ENCODE results near the gene ZNF653.
"Not testable (repeated sequence)": the region's sequence is repeated elsewhere in the genome, so short reads cannot be mapped to it uniquely, and the experiment has no call there.

Gene ZNF653

DNA sequence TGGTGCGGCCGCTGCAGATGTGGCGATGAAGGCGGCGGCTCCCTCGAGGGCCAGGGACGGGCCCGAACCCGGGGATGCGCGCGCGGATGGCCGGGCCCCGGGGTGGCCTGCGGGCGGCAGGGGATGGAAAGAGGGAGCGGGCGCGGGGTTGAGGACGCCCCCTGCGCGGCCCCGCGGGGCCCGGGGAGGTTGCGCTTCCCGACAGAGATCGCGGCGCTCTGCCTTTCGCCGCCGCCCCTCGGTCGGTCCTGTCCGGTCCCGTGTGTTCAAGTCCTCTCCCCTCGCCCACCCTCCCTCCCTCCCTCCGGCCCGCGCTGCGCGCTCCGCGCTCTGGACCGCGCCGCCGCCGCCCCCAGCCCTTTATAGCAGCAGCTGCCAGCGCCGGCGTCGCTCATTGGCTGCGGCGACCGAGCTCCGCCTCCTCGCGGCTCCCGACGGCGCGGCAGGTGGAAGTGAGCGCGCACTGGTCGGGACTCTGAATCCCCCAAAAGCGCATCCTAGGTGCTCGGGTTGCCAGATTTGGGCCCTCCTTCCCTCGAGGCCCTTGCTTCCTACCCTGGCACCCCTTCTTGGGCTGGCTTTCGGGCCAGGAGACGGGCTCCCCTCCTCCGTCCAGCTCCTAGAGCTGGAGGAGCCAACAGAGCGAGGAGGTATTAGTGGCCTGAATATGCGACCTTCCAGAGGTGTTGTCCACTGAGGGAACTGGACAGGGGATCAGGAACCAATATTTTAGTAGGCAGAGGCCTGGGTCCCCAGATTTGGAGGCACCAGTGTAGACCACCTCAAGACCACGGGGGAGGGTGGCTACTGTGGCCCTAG lies 24.7 kb downstream of the ZNF653 start, which contains the start of gene ELAVL3:
TSS of gene ELAVL3 (minus strand) at position 332 of the 819 bp plus-strand sequence. CDS start 438 bp downstream, outside the sequence.
- Histone ChIP-seq H3K27ac (no peak within 1 kb of the TSS), H3K4me3 (peak within 1 kb of the TSS; percentile 52)
- TF ChIP-seq, protein P1, sequence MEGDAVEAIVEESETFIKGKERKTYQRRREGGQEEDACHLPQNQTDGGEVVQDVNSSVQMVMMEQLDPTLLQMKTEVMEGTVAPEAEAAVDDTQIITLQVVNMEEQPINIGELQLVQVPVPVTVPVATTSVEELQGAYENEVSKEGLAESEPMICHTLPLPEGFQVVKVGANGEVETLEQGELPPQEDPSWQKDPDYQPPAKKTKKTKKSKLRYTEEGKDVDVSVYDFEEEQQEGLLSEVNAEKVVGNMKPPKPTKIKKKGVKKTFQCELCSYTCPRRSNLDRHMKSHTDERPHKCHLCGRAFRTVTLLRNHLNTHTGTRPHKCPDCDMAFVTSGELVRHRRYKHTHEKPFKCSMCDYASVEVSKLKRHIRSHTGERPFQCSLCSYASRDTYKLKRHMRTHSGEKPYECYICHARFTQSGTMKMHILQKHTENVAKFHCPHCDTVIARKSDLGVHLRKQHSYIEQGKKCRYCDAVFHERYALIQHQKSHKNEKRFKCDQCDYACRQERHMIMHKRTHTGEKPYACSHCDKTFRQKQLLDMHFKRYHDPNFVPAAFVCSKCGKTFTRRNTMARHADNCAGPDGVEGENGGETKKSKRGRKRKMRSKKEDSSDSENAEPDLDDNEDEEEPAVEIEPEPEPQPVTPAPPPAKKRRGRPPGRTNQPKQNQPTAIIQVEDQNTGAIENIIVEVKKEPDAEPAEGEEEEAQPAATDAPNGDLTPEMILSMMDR (IDR thresholded peaks at IDR 0.05) = no peak
- DNase-seq (ENCODE audit: low spot score) = no peak

DNA sequence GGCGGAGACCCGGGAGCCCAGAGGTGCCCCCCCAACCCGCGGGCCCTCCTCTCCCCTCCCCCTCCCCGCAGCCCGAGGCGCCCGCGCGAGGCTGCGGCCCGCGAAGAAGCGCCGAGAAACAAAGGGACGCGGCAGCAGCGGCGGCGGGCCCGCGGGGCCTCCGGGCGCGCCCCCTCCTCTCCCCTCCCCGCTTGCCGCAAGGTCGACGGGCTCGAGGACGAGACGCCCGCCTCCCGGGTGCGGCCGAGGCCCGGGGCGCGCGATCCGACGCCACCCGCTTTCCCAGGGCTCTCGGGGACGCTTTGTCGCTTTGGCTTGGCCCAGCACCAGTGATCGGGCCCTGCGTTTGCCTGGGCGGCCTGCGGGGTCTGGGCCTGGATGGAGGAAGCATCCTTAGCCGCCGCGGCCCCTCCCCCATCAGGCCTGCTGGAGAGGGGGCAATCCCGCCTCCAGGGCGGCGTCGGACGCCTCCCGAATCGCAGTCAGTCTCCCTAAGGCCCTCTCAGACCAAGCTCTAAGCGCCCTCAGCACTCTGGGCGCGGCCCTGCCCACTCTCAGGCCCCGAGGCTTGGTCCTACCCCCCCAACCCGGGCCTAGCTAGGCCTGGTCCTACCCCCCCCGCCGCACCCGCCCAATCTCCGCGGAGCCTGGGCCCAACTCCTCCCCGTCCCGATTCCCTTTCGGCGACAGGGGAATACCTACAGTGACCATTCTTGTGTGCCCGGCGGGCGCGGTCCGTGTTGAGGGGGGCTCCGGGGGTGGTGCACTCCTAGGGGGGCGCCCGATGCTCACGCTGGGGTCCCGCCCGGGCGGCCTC lies 25.5 kb downstream of the ZNF653 start:
- H3K4me3 ChIP-seq = peak overlapping the region; percentile 52
- DNase-seq (ENCODE audit: low spot score) = no peak
- no peak overlapping the region for H3K27ac ChIP-seq
- TF ChIP-seq, protein P1 (IDR thresholded peaks at IDR 0.05) = no peak

DNA sequence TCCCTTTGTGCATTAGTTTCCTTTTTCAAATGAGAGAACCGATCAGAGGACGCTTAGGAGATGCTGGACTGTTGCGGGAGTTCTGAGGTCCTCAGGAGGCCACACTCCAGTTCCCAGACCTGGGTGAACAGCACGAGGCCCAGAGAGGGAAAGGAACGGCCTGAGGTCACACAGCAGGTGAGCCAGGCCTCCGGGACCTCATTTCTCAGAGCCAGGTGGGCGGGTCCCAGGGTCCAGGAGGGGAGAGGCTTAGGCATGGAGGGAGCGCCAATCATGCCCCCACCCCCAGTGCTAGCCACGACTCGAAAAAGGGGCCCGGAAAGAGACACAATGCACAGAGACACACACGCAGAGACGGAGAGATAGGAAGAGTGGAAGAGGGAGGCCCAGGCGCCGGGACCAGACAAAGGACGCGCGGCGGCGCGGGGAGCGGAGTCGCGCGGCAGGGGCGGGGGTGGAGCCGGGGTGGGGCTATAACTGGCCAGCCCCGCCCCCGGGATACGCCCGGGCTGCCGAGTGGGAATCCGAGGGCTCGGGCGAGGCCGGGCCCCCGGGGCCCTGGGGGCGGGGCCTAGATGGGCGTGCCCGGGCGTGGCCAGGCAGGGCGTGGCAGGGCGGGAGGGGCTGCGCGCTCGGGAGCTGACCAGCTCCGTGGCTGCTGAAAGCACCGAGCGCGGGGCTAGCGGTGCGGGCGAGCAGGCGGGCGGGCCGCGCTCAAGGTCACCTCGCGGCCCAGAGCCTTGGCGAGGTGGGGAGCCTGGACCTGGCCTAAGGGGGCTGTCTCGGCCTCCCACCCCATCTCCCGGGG lies 26.3 kb downstream of the ZNF653 start:
- TF ChIP-seq, protein P1 (IDR thresholded peaks at IDR 0.05) = no peak
- Histone ChIP-seq H3K4me3 (peak overlapping the region; percentile 52), H3K27ac (no peak overlapping the region)
- no peak for DNase-seq (ENCODE audit: low spot score)

DNA sequence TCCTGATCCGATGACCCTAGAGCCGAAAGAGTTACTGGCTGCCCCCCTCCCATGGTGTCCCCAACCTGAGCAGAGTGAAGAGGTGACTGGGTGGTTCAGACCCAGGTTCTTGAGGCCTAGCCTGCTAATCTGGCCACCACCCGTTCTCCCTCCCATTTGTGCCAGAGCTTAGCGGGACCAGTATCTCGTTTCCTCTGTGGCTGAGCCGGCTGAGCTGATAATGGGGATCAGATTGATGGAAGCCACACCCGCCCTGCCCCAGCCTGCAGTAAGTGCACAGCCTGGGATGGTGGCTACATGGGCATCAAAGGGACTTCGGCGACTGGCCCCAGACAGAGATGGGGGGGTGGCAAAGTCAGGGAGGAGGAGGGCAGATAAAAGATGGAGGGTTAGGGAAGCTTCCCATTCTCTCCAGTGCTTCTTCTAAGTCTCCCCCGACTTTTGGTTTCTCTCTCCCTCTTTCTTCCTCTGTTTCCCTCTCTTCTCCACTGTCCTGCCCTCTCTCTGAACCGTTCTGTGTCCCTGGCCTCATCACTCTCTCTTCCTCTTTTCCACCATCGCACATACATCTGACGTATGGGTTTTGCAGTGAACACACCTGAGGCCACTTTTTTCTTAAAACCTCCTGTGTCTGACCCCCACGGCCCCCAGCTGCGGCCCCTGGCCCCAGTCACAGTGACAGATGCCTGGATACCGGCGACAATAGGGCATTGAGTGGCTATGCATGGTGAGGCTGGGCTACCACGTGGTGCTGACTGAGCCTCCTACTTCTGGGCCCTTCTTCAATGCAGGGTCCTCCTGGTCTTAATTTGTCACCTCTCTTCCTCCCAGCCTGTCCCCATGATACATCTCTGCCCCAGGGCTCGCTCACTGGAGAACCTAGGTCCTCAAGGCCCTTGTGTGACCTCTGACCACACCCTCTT lies 27.2 kb downstream of the ZNF653 start:
- no peak for DNase-seq (ENCODE audit: low spot score)
- TF ChIP-seq, protein P1 (IDR thresholded peaks at IDR 0.05) = no peak
- H3K27ac ChIP-seq = no peak overlapping the region
- no peak overlapping the region for H3K4me3 ChIP-seq

DNA sequence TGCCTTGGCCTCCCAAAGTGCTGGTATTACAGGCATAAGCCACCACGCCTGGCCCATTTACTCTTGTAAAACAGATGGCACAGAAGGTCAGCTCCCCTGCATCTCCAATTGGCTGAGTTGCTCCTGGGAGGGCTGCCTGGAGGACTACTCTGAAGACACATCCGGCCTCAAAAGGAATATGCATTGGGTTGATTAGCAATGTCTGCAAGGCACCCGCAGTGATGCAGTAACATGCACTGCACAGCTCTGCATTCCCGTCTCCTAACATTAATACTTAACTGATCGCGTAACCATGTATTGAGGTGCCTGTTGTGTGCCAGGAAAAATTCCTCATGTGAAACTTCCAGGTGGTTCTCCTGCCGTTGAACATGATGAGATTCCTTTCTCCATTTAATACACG lies 29.8 kb downstream of the ZNF653 start:
- DNase-seq (ENCODE audit: low spot score) = no peak
- TF ChIP-seq, protein P1 (IDR thresholded peaks at IDR 0.05) = no peak
- Histone ChIP-seq H3K4me3 (no peak overlapping the region), H3K27ac (no peak overlapping the region)

DNA sequence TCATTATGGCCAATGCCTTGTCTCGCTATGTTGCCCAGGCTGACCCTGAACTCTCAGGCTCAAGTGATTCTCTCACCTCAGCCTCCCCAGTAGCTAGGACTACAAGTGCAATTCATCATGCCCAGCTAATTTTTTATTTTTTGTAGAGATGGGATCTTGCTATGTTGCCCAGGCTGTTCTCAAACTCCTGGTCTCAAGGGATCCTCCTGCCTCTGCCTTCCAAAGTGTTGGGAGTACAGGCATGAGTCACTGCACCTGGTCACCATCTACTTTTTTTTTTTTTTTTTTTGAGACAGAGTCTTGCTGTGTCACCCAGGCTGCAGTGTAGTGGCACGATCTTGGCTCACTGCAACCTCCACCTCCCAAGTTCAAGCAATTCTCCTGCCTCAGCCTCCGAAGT lies 30.3 kb downstream of the ZNF653 start:
- DNase-seq (ENCODE audit: low spot score); H3K4me3 ChIP-seq; H3K27ac ChIP-seq: not testable (repeated sequence)

Measured in coronary artery (tissue), 2 donors.